HEK293T (cell line): ENCODE results near the gene CPB2.

Experiments
- CTCF ChIA-PET: fragments of 350-600 bp; formaldehyde crosslinking; extraction: SDS; loops from one replicate; lab custom pipeline; 2021; ENCODE audit warnings: antibody characterized with exemption, inconsistent platforms; lab: Yijun Ruan, JAX
- POLR2A ChIA-PET: fragments of 350-600 bp; formaldehyde crosslinking; extraction: SDS; loops from one replicate; lab custom pipeline; 2020; ENCODE audit warnings: antibody characterized with exemption, inconsistent platforms; lab: Yijun Ruan, JAX
- DNase-seq: peaks from one replicate; pipeline ENCODE4 v3.0.0; 2012; ENCODE audit warnings: mixed read lengths; ENCODE audit errors: extremely low spot score
- ARNT ChIP-seq: fragments of 450-650 bp; IDR thresholded peaks from 2 replicates; pipeline ENCODE4 v1.6.1; 2017; ENCODE audit warnings: mild to moderate bottlenecking
- BHLHE40 ChIP-seq: fragments of 450-650 bp; IDR thresholded peaks from 2 replicates; pipeline ENCODE4 v1.6.1; 2016; ENCODE audit warnings: mild to moderate bottlenecking, moderate library complexity, borderline replicate concordance
- CTBP1 ChIP-seq: fragments of 450-650 bp; IDR thresholded peaks from 2 replicates; pipeline ENCODE4 v1.6.1; 2016; ENCODE audit warnings: borderline replicate concordance
- ELF4 ChIP-seq: fragments of 450-650 bp; IDR thresholded peaks from 2 replicates; pipeline ENCODE4 v1.6.1; 2017; ENCODE audit warnings: antibody characterized with exemption
- FOXA1 ChIP-seq: fragments of 450-650 bp; IDR thresholded peaks from 2 replicates; pipeline ENCODE4 v1.6.1; 2016; ENCODE audit warnings: mild to moderate bottlenecking
- FOXK2 ChIP-seq: fragments of 450-650 bp; IDR thresholded peaks from 2 replicates; pipeline ENCODE4 v1.6.1; 2016; ENCODE audit warnings: mild to moderate bottlenecking
- FOXM1 ChIP-seq: fragments of 450-650 bp; IDR thresholded peaks from 2 replicates; pipeline ENCODE4 v1.6.1; 2017; ENCODE audit warnings: mild to moderate bottlenecking, borderline replicate concordance
- HDGF ChIP-seq: fragments of 450-650 bp; IDR thresholded peaks from 2 replicates; pipeline ENCODE4 v1.6.1; 2017; ENCODE audit warnings: antibody characterized with exemption, borderline replicate concordance
- L3MBTL2 ChIP-seq: fragments of 450-650 bp; conservative IDR thresholded peaks from 2 replicates; pipeline ENCODE4 v1.6.1; 2016; ENCODE audit warnings: mild to moderate bottlenecking
- LEF1 ChIP-seq: fragments of 450-650 bp; IDR thresholded peaks from 2 replicates; pipeline ENCODE4 v1.6.1; 2017; ENCODE audit warnings: mild to moderate bottlenecking, borderline replicate concordance
- NFRKB ChIP-seq: fragments of 450-650 bp; IDR thresholded peaks from 2 replicates; pipeline ENCODE4 v1.6.1; 2016; ENCODE audit warnings: mild to moderate bottlenecking, moderate library complexity
- SP1 ChIP-seq: fragments of 450-650 bp; IDR thresholded peaks from 2 replicates; pipeline ENCODE4 v1.6.1; 2017
- SUZ12 ChIP-seq: fragments of 450-650 bp; IDR thresholded peaks from 2 replicates; pipeline ENCODE4 v1.6.1; 2016; ENCODE audit warnings: mild to moderate bottlenecking
- TARDBP ChIP-seq: fragments of 450-650 bp; IDR thresholded peaks from 2 replicates; pipeline ENCODE4 v1.6.1; 2016
- ZNF384 ChIP-seq: fragments of 450-650 bp; IDR thresholded peaks from 2 replicates; pipeline ENCODE4 v1.6.1; 2016
- TF ChIP-seq, protein P1 (sequence below): fragments of 450-650 bp; IDR thresholded peaks from 2 replicates; pipeline ENCODE4 v1.6.1; 2016

Gene CPB2

DNA sequence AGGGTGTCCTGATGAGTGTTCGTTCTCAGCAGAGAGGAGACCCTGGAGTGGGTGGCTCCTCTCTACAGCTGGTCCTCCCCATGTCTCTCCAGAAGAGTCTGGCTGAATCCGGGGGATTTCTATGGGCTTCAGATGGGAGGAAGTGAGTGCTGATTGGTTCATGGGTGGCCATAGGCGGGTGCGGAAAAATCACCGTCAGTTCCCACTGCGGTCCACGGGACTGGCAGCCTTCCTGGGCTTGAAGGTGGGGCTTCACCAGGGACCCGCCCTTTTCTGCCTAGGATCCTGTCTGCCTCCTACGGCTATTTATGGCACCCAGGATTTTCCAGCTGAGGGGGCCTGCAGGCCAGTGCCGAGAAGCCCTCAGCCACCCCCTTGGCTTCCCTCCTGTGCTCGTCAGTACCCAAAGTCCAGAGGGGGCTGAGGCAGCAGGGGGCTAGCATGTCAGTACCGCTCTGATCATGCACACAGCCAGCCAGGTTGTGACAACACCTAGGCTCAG, 18.4 kb downstream of the CPB2 start:
- ChIA-PET CTCF (interaction anchor here (0.5 kb wide), 1 partner anchor 263 kb away, joined by 7 read pairs; no protein-coding TSS in a partner anchor), POLR2A (no interaction called here)
- DNase-seq = no peak
- TF ChIP-seq ARNT = no peak
- TF ChIP-seq SUZ12 = no peak
- TF ChIP-seq TARDBP = no peak
- TF ChIP-seq, protein P1, sequence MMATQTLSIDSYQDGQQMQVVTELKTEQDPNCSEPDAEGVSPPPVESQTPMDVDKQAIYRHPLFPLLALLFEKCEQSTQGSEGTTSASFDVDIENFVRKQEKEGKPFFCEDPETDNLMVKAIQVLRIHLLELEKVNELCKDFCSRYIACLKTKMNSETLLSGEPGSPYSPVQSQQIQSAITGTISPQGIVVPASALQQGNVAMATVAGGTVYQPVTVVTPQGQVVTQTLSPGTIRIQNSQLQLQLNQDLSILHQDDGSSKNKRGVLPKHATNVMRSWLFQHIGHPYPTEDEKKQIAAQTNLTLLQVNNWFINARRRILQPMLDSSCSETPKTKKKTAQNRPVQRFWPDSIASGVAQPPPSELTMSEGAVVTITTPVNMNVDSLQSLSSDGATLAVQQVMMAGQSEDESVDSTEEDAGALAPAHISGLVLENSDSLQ = no peak
- TF ChIP-seq SP1 = no peak
- no peak for TF ChIP-seq HDGF
- no peak for TF ChIP-seq FOXA1

DNA sequence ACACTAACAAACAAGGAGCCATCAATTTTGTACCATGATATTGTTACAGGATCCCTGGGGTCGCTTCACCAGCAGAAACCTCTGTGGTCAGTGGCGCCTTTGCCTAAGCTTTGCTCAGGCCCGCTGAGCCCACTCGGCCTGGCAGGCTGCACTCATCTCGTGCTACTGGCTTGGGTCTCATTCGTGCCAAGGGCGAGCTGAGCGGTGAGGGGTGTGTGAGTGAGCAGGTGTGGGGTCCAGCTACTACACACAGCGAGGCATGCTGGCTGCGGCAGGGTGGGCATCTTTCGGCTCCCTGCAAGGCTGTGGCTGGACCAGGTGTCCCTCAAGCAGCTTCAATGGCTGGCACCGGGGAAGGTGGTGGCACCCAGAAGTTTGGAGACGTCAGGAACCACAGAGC, 19.1 kb downstream of the CPB2 start:
- POLR2A ChIA-PET = no interaction called here
- DNase-seq = no peak
- TF ChIP-seq FOXK2 = no peak
- TF ChIP-seq BHLHE40 = no peak
- TF ChIP-seq FOXM1 = no peak
- TF ChIP-seq HDGF = no peak
- no peak for TF ChIP-seq ZNF384
- no peak for TF ChIP-seq LEF1
- no peak for TF ChIP-seq L3MBTL2
- TF ChIP-seq FOXA1 = no peak
- no peak for TF ChIP-seq TARDBP
- TF ChIP-seq NFRKB = no peak
- no peak for TF ChIP-seq SUZ12
- no peak for TF ChIP-seq ARNT
- TF ChIP-seq CTBP1 = no peak
- TF ChIP-seq, protein P1 = no peak
- TF ChIP-seq SP1 = no peak
- CTCF ChIA-PET = interaction anchor here (0.6 kb wide), 1 partner anchor 692 kb away, joined by 4 read pairs; no protein-coding TSS in a partner anchor

DNA sequence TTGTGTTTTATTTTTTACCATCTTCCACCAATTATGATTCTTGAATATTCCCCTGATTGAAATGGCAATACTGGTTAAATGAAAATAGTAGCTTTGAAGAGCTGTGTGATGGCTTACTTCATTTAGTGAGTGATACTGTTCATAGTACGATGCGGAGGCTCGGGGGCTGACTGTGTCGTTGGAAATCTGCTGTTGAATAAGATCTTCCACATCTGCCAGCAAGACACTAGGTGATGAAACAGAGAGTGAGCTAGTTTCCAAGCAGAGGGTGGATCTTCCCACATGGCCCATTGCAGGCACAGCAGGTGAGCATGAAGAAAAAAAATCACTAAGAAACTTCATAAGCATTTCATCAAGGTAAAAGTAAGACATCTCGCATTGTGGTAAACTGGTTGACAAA, 22.5 kb downstream of the CPB2 start:
- no peak for DNase-seq
- ChIA-PET CTCF (no interaction called here), POLR2A (no interaction called here)
- TF ChIP-seq HDGF (no peak), ARNT (no peak), ELF4 (no peak), CTBP1 (no peak)

DNA sequence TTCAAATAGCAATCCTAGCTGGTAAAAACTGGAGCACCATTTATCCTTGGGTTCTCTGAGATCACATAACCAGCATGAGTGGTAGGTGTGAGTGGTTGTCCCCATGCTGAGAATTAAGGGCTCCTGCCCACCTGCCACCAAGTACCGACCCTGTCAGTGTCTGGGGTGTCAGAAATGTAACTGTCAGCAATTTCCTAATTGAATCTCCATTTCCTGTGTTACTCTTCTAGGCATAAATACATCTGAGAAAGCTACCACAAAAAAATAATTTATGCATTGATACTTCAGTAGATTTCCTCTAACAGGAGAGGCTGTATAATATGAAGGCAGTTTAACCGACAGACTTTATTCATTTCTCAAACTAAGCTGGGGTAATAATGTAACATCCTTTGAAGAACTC, 25.1 kb downstream of the CPB2 start:
- no peak for TF ChIP-seq TARDBP
- TF ChIP-seq HDGF = no peak
- TF ChIP-seq, protein P1 = no peak
- no peak for TF ChIP-seq SP1
- no peak for TF ChIP-seq ELF4
- no peak for DNase-seq
- ChIA-PET POLR2A (no interaction called here), CTCF (interaction anchor here (0.6 kb wide), 1 partner anchor 32 kb away, joined by 3 read pairs; no protein-coding TSS in a partner anchor)

DNA sequence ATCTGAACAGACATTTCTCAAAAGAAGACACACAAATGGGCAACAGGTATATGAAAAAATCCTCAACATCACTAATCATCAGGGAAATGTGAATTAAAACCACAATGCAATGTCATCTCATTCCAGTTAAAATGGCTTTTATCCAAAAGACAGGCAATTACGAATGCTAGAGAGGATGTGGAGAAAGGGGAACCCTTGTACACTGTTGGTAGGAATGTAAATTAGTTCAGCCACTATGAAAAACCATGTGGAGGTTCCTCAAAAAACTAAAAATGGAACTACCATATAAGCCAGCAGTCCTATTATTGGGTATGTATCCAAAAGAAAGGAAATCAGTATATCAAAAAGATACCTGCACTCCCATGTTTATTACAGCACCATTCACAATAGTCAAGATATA, 27.6 kb downstream of the CPB2 start:
- POLR2A ChIA-PET = no interaction called here
- CTCF ChIA-PET = interaction anchor here (0.6 kb wide), 1 partner anchor 219 kb away, joined by 3 read pairs; no protein-coding TSS in a partner anchor
- DNase-seq = no peak
- TF ChIP-seq LEF1 (no peak), HDGF (no peak), FOXA1 (no peak), NFRKB (no peak), TARDBP (no peak)
- TF ChIP-seq, protein P1 = no peak

DNA sequence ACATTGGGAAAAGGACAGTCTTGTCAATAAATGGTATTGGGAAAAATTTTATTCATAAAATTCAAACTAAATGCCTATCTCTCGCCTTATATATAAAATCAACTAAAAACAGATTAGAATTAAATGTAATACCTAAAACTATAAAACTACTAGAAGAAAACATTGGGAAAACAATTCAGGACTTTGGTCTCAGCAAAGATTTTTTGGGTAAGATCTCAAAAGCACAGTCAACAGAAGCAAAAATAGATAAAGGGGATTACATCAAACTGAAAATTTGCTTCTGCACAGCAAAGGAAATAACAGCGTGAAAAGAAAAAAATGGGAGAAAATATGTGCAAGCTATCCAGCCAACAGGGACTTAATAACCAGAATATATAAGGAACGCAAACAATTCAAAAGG, 28.0 kb downstream of the CPB2 start:
- POLR2A ChIA-PET = no interaction called here
- CTCF ChIA-PET = interaction anchor here (0.6 kb wide), 1 partner anchor 219 kb away, joined by 3 read pairs; no protein-coding TSS in a partner anchor
- TF ChIP-seq BHLHE40 = no peak
- TF ChIP-seq HDGF = no peak
- TF ChIP-seq CTBP1 = no peak
- no peak for TF ChIP-seq LEF1
- no peak for TF ChIP-seq ELF4
- TF ChIP-seq SP1 = no peak
- no peak for TF ChIP-seq FOXM1
- no peak for DNase-seq

DNA sequence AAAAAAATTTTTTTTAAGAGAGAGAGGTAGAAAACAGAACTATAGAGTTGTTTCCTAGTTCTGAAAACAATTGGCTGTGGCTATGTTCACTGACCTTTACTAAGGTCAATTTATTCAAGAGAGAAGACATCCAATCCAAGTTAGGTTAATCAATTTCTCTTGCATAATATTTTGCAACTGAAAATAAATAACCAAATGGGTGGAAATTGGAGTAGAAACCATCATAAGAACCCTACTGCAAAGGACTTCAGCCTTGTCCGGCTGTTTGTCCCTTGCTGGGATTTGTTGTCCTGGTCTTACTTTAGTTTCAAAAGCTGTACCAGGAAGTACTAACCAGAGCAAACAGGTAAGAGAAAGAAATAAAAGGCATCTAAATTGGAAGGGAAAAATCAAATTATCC, 29.0 kb downstream of the CPB2 start:
- TF ChIP-seq ZNF384 (no peak), L3MBTL2 (no peak), SUZ12 (no peak), NFRKB (no peak), LEF1 (no peak), SP1 (no peak), FOXM1 (no peak), BHLHE40 (no peak), TARDBP (no peak), FOXA1 (no peak), ARNT (no peak), HDGF (no peak)
- TF ChIP-seq, protein P1 = no peak
- ChIA-PET CTCF (no interaction called here), POLR2A (no interaction called here)
- no peak for DNase-seq
